Activated T-cell treated with anti-CD3 and anti-CD28 coated beads for 1 hour (primary cell): ENCODE data around the gene MAMDC4.

ENCODE experiments used
- DNase-seq: peaks from one replicate; pipeline ENCODE4 v3.0.0-alpha.2; 2020; ENCODE audit warnings: low read depth

The MAMDC4 gene

DNA sequence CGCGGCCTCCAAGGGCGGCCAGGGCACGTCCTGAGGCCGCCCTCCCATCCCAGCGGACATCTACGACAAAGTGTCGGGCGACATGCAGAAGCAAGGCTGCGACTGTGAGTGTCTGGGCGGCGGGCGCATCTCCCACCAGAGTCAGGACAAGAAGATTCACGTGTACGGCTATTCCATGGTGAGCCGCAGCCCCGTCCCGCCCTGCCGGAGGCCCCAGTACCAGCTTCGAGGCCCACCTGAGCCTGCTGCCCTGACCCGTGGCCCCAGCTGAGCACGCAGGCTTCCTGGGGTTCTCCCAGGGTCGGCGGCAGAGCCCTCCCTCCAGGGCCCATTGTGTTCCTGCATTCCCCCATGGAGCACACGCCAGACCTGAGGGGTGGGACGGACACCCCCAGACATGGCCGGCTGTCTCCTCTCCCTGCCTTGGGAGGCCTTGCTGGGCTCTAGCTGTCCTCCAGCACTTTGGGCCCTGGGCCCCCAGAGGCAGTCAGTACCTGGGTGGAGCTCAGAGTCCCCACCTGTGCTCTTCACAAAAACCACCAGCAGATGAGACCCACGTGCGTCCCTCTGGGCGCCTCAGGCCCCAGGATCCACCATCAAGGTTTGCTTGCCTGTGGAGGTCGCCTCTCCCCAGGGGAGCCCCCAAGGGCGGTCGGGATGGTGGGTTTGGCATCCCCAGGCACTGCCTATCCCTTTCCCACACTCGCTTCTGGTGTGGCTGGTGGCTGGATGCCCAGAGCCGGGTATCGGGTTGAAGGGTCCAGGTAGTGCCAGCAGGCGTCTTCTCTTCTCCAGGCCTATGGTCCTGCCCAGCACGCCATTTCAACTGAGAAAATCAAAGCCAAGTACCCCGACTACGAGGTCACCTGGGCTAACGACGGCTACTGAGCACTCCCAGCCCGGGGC is 1.9 kb upstream of the MAMDC4 start:
- no peak for DNase-seq

DNA sequence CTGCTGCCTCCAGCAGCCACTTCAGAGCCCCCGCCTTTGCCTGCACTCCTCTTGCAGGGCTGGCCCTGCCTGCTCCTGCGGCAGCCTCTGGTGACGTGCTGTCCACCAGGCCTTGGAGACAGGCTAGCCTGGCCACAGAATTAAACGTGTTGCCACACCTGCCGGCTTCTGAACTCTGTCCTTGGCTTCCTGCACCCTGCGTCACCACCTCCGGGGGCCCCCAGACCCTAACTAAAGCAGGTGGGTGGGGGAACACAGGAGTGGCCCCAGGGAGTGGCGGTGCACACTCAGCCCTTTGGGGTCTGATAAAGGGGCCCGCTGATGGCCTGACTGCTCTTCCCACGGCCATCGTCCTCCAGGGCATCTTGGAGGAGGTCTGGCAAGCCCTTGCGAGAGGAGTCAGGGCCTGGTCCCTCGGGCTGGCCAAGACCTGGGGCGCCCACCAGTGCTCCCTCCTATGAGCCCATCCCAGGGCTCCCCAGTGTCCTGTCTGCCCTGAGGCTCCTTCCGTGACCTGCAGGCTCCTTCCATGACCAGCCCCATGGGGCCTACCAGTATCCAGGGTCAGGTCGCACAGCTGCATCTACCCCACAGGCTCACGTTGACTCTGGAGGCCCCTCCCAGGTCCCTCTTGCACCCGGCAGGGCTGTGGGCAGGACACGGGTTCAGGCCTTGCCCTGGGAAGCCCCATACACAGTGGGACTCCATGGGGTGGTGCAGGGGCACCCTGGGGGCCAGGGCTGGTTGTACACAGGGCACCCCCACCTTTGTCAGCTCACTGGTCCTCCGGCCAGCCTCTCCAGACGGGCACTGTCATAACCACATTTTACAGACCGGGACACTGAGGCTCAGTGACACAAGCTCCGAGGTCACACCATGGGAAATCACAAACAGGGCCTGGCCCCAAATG is 1.0 kb upstream of the MAMDC4 start:
- no peak for DNase-seq

DNA sequence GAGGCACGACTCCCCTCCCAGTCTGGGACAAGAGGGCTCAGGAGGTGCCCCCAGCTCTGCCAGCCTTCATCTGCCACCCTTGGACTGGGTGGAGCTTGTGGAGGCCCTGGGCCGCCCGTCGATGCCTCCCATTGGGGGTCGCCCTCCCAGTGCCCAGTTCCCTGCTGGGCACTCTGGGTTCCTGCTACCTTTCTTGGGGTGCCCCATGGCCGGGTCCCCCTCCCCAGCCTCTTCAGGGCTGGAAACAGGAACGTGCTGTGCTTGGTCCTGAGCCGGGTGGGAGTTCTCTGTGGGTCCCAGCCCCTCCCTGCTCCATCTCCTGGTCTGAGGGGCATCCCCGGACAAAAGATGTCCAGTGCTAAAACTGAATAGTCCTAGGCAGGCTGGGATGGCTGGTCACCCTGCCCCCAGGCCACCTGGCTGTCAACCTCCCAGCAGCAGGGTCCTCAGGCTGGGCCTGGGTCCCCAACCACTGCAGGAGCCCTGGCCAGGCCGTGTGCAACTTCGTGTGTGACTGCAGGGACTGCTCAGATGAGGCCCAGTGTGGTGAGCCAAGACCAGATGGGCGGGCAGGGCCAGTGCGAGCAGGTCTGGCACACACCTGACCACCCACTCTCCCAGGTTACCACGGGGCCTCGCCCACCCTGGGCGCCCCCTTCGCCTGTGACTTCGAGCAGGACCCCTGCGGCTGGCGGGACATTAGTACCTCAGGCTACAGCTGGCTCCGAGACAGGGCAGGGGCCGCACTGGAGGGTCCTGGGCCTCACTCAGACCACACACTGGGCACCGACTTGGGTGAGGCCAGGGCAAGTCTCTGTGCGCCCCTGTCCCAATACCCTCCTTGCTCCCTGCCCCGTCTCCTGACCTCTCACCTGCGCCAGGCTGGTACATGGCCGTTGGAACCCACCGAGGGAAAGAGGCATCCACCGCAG is 784 bp downstream of the MAMDC4 start:
- no peak for DNase-seq

DNA sequence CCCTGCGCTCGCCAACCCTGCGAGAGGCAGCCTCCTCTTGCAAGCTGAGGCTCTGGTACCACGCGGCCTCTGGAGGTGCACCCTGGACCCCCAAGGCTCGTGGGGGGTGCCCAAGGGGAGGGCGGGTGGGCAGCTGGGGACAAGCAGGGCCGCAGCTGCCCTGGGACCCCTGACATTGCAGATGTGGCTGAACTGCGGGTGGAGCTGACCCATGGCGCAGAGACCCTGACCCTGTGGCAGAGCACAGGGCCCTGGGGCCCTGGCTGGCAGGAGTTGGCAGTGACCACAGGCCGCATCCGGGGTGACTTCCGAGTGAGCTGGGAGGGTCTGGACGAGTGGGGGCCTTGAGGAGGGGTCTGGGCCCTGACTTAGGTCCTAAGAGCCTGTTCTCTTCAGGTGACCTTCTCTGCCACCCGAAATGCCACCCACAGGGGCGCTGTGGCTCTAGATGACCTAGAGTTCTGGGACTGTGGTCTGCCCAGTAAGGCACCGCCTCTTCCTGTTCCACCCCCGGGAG is 1.5 kb downstream of the MAMDC4 start:
- no peak for DNase-seq

- no peak for DNase-seq
These were observed 2.1 kb downstream of the MAMDC4 start for GRCh38 chr9:136854113-136854841.

DNA sequence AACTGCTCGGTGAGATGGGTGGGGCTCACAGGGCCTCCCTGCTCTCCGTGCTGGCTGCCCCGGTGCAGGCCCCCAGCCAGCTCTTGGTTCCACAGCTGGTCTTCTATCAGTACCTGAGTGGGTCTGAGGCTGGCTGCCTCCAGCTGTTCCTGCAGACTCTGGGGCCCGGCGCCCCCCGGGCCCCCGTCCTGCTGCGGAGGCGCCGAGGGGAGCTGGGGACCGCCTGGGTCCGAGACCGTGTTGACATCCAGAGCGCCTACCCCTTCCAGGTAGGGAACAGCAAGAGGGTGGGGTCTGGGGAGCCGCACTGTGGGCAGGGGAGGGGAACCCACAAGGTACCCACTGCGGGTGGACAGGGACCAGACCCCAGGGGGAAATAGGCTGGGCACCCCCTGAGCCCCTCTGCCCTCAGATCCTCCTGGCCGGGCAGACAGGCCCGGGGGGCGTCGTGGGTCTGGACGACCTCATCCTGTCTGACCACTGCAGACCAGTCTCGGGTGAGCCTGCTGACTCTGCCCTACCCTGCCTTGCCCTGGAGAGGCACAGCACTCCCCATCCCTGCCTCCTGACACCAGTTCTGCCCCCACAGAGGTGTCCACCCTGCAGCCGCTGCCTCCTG is 2.8 kb downstream of the MAMDC4 start:
- no peak for DNase-seq

DNA sequence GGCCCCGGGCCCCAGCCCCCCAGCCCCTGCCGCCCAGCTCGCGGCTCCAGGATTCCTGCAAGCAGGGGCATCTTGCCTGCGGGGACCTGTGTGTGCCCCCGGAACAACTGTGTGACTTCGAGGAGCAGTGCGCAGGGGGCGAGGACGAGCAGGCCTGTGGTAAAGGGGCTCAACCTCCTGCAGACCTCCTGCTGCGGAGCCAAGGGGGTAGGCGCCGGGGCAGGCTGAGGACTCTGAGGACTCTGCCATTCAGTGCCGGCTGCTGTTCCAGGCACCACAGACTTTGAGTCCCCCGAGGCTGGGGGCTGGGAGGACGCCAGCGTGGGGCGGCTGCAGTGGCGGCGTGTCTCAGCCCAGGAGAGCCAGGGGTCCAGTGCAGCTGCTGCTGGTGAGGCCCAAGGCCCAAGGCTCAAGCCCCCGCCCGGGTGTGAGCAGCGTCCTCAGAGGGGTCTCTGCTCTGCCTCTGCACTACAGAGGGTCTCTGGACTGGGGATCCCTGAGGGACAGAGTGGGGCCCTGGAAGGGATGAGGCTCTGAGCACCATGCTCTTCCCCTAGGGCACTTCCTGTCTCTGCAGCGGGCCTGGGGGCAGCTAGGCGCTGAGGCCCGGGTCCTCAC is 3.4 kb downstream of the MAMDC4 start:
- DNase-seq, result no peak

- DNase-seq, result no peak
These were observed 3.9 kb downstream of the MAMDC4 start for GRCh38 chr9:136856079-136856476.

DNA sequence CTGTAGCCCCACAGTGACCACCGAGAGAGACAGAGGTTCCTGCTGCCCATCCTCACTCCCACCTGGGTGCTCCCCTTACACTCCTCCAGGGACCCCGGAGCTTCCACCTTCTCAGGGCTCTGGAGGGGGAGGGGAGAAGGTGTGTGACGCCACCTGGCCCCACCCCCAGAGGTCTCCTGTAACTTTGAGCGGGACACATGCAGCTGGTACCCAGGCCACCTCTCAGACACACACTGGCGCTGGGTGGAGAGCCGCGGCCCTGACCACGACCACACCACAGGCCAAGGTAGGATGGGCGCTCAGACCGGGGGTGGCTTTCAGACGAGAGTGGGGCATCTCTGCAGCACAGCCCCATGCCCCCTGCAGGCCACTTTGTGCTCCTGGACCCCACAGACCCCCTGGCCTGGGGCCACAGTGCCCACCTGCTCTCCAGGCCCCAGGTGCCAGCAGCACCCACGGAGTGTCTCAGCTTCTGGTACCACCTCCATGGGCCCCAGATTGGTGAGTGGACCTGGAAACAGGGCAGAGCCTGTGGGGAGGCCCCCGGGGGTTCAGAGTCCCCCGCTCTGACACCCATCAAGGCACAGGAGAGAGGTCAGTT is 4.5 kb downstream of the MAMDC4 start:
- DNase-seq, result no peak

DNA sequence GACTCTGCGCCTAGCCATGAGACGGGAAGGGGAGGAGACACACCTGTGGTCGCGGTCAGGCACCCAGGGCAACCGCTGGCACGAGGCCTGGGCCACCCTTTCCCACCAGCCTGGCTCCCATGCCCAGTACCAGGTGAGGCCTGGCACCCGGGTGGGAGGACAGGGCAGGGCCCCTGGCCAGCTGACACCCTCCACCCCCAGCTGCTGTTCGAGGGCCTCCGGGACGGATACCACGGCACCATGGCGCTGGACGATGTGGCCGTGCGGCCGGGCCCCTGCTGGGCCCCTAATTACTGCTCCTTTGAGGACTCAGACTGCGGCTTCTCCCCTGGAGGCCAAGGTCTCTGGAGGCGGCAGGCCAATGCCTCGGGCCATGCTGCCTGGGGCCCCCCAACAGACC is 5.0 kb downstream of the MAMDC4 start:
- DNase-seq, result no peak

GRCh38 chr9:136857581-136858412 is 5.7 kb downstream of the MAMDC4 start:
- no peak for DNase-seq

DNA sequence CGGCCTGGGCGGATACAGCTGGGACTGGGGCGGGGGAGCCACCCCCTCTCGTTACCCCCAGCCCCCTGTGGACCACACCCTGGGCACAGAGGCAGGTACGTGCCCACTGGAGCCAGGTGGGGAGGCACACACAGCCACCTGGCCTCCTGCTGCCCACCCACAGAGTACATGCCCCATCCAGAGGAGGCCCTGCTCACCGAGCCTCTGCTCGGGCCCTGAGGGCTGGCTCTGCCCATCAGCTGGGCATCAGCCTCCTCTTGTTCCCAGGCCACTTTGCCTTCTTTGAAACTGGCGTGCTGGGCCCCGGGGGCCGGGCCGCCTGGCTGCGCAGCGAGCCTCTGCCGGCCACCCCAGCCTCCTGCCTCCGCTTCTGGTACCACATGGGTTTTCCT is 6.3 kb downstream of the MAMDC4 start:
- DNase-seq, result no peak

DNA sequence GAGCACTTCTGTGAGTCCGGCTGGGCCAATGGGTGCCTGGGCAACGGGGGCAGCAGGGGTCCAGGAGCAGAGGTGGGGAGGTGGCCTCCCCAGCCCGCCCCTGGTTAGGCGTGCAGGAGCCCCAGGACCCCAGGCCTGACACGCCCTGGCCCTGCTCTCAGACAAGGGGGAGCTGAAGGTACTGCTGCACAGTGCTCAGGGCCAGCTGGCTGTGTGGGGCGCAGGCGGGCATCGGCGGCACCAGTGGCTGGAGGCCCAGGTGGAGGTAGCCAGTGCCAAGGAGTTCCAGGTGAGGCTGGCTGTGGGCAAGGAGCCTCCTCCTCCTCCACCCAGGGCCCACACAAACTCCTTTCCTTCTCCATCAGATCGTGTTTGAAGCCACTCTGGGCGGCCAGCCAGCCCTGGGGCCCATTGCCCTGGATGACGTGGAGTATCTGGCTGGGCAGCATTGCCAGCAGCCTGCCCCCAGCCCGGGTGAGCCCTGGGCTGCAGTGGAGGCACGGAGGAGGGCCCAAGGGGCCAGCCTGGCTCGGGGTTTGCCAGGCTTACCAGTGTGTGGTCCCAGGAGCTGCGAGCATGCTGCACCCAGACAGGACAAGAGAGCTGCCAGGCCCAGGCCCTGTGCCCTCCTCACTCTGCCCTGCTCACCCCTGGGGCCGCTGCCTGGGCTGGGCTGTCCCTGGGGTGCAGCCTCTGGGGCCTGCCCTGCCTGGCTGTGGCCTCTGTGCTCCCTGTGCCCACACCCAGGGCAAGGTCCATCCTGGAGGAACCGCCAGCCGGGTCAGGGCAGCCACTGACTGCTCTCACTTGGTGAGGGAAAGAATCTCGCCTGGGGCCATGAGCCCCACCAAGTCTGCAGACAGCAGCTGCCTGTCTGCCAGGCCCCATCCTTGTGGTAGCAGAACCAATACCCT is 7.0 kb downstream of the MAMDC4 start:
- no peak for DNase-seq

- no peak for DNase-seq
These were observed 8.4 kb downstream of the MAMDC4 start for GRCh38 chr9:136860529-136860928.

GRCh38 chr9:136860933-136861873 is 9.1 kb downstream of the MAMDC4 start:
- no peak for DNase-seq

DNA sequence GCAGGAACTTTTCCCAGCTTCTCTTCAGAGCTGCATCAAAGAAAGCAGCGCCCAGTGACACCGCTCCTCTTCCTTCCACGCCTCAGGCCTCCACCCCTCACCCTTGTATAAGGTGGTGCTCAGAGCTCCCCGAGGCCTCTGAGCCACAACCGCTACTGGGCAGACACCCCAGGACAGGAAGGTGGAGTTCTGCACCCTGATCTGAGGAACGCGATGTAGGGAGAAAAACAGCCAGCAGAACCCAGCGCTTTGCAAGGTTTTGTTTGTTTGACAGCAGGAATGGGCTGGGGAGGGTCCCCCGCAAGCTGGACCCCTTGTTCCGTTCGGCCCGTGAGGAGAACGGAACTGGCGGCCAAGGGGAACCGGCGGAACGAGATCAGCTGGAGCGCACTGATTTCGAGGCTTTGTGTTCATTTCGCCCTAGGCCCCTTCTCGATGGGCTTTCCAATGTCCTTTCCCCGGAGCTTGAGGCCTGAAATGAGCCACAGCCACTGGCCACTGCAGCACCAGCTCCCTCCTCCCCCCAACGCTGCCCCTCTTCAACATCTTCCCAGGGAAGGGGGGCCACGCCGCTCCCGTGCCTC is 9.8 kb downstream of the MAMDC4 start:
- DNase-seq, result no peak
